ENCODE data around the gene MCRS1.

Gene MCRS1

GRCh38 chr12:49588721-49589516, 21.0 kb upstream of the MCRS1 start:
- POLR2A ChIA-PET (ENCODE audit: low non-redundant PET): no interaction called here
- peak; percentile 23 for DNase-seq (ENCODE audit: low spot score)
- no peak for TF ChIP-seq CTCF (conservative IDR thresholded peaks at IDR 0.05; ENCODE audit: low read depth)
- CTCF ChIA-PET: no interaction called here
- H3K27ac ChIP-seq: peak overlapping the region; percentile 12

- TF ChIP-seq CTCF (conservative IDR thresholded peaks at IDR 0.05; ENCODE audit: low read depth): no peak
- POLR2A ChIA-PET (ENCODE audit: low non-redundant PET): no interaction called here
- H3K27ac ChIP-seq: no peak overlapping the region
- CTCF ChIA-PET: no interaction called here
- no peak for DNase-seq (ENCODE audit: low spot score)
Observed at GRCh38 chr12:49588281-49588680, 20.3 kb upstream of the MCRS1 start.

- DNase-seq (ENCODE audit: low spot score): no peak
- no peak overlapping the region for H3K27ac ChIP-seq
- ChIA-PET POLR2A (ENCODE audit: low non-redundant PET) (no interaction called here), CTCF (no interaction called here)
- no peak for TF ChIP-seq CTCF (conservative IDR thresholded peaks at IDR 0.05; ENCODE audit: low read depth)
Observed at GRCh38 chr12:49587174-49587908, 19.4 kb upstream of the MCRS1 start.

GRCh38 chr12:49585477-49586459, 17.8 kb upstream of the MCRS1 start:
- no peak for DNase-seq (ENCODE audit: low spot score)
- no peak overlapping the region for H3K27ac ChIP-seq
- CTCF ChIA-PET: no interaction called here
- POLR2A ChIA-PET (ENCODE audit: low non-redundant PET): no interaction called here
- TF ChIP-seq CTCF (conservative IDR thresholded peaks at IDR 0.05; ENCODE audit: low read depth): no peak

- POLR2A ChIA-PET (ENCODE audit: low non-redundant PET): no interaction called here
- no peak for DNase-seq (ENCODE audit: low spot score)
- no peak overlapping the region for H3K27ac ChIP-seq
- no peak for TF ChIP-seq CTCF (conservative IDR thresholded peaks at IDR 0.05; ENCODE audit: low read depth)
- CTCF ChIA-PET: no interaction called here
Observed at GRCh38 chr12:49584591-49584990, 16.6 kb upstream of the MCRS1 start.
